Smooth muscle cell (in vitro differentiated cells): ENCODE measurements around the gene SHE. TPM values are rescaled to one million over a fixed set of nuclear protein-coding genes. Genes with fewer than 3 reads are reported as not detected.

ENCODE experiments used
- DNase-seq: peaks from one replicate; lab custom pipeline; 2025; ENCODE audit not compliant: unreplicated experiment; lab: John Stamatoyannopoulos, UW
- H2AFZ ChIP-seq: fragments of 200-600 bp; sonication (generic); 2 replicates; pipeline ENCODE4 v1.6.0; 2016; ENCODE audit warnings: antibody characterized with exemption, low read depth, mild to moderate bottlenecking
- H3F3A ChIP-seq: fragments of 200-600 bp; sonication (generic); 2 replicates; pipeline ENCODE4 v1.6.0; 2017; ENCODE audit warnings: antibody characterized with exemption, low read depth
- H3K27ac ChIP-seq: fragments of 200-600 bp; sonication (generic); 2 replicates; pipeline ENCODE4 v1.5.1; 2016; ENCODE audit warnings: low read depth, mild to moderate bottlenecking
- H3K27me3 ChIP-seq: fragments of 200-600 bp; sonication (generic); 2 replicates; pipeline ENCODE4 v1.6.1; 2016; ENCODE audit warnings: low read depth, mild to moderate bottlenecking
- H3K36me3 ChIP-seq: fragments of 200-600 bp; sonication (generic); 2 replicates; pipeline ENCODE4 v1.5.1; 2016; ENCODE audit warnings: low read depth
- H3K4me1 ChIP-seq: fragments of 200-600 bp; sonication (generic); 2 replicates; pipeline ENCODE4 v1.5.1; 2016; ENCODE audit warnings: low read depth
- H3K4me2 ChIP-seq: fragments of 200-600 bp; sonication (generic); 2 replicates; pipeline ENCODE4 v1.6.0; 2016; ENCODE audit warnings: mild to moderate bottlenecking
- H3K4me3 ChIP-seq: fragments of 200-600 bp; sonication (generic); 2 replicates; pipeline ENCODE4 v1.5.1; 2016; ENCODE audit warnings: mild to moderate bottlenecking
- H3K79me2 ChIP-seq: fragments of 200-600 bp; sonication (generic); 2 replicates; pipeline ENCODE4 v1.6.0; 2016; ENCODE audit warnings: low read depth, mild to moderate bottlenecking
- H3K9ac ChIP-seq: fragments of 200-600 bp; sonication (generic); 2 replicates; pipeline ENCODE4 v1.6.0; 2016; ENCODE audit warnings: low read depth
- H3K9me3 ChIP-seq: fragments of 200-600 bp; sonication (generic); replicated peaks from 2 replicates; pipeline ENCODE4 v1.5.1; 2016; ENCODE audit warnings: low read depth
- H4K20me1 ChIP-seq: fragments of 200-600 bp; sonication (generic); 2 replicates; pipeline ENCODE4 v1.6.0; 2016; ENCODE audit warnings: low read depth
- WGBS: methylation state at CpG from one replicate; pipeline ENCODE4 v1.1.7; 2016; ENCODE audit warnings: low lambda C conversion rate; 5-methylcytosine and 5-hydroxymethylcytosine counted together
- polyA plus RNA-seq: library from polyadenylated mRNA; unstranded; fragments of >200 nt; fragmentation: Nextera tagmentation; extraction: Ambion mirVana; gene quantifications from 2 replicates; pipeline ENCODE4 v1.2.1, GENCODE V29; 2016
- total RNA-seq: library from RNA; depleted of rRNA; stranded (reverse); fragments of >200 nt; gene quantifications from 2 replicates; pipeline ENCODE4 v1.2.3, GENCODE V29; 2014
- TF ChIP-seq, protein P1 (sequence below): fragments of 200-600 bp; sonication (generic); IDR thresholded peaks from 2 replicates; pipeline ENCODE4 v1.5.1; 2017; ENCODE audit warnings: borderline replicate concordance, mild to moderate bottlenecking, antibody characterized with exemption; ENCODE audit not compliant: insufficient read depth, poor library complexity, severe bottlenecking

The SHE gene
- total and polyA plus RNA-seq, 2 experiments from 2014 or later, result 0.39 to 0.45 TPM

DNA sequence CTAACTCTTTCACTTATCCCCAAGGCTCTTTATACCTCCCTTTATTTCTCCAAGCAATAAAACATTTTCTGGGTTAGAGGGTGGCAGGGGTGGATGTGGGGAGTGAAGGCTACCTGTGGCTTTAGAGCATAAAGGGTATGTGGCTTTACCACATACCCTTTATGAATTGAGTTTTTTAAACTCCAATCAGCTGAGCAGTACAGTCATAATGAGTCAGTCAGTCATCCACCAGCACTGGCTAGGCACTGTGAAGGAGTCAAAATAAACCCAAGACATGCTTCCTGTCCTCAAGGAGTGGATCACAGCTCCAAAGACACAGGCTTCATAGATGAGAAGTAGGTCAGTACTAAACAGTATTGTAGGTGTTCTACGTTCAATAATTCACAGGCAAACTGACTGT, 2.8 kb downstream of the SHE start:
- Histone ChIP-seq H3K36me3 (no peaks in the 10 kb centered on the region), H3K27me3 (peaks cover 60% of the 10 kb centered on the region), H3K27ac (no peak overlapping the region), H3K4me1 (peaks cover 8% of the 10 kb centered on the region), H3K4me3 (no peak overlapping the region), H3K9me3 (no peaks in the 10 kb centered on the region), H4K20me1 (no peaks in the 10 kb centered on the region), H3F3A (peaks cover 6% of the 10 kb centered on the region), H3K4me2 (no peak overlapping the region), H2AFZ (no peak overlapping the region), H3K9ac (no peak overlapping the region), H3K79me2 (no peaks in the 10 kb centered on the region)
- no peak for DNase-seq
- TF ChIP-seq, protein P1, sequence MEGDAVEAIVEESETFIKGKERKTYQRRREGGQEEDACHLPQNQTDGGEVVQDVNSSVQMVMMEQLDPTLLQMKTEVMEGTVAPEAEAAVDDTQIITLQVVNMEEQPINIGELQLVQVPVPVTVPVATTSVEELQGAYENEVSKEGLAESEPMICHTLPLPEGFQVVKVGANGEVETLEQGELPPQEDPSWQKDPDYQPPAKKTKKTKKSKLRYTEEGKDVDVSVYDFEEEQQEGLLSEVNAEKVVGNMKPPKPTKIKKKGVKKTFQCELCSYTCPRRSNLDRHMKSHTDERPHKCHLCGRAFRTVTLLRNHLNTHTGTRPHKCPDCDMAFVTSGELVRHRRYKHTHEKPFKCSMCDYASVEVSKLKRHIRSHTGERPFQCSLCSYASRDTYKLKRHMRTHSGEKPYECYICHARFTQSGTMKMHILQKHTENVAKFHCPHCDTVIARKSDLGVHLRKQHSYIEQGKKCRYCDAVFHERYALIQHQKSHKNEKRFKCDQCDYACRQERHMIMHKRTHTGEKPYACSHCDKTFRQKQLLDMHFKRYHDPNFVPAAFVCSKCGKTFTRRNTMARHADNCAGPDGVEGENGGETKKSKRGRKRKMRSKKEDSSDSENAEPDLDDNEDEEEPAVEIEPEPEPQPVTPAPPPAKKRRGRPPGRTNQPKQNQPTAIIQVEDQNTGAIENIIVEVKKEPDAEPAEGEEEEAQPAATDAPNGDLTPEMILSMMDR, result no peak
- 93% methylated on average over 1 of the region's 1 CpG for WGBS

GRCh38 chr1:154497026-154497806, 5.0 kb downstream of the SHE start:
- no peak for DNase-seq
- peak overlapping the region; percentile 30 for H3K4me2 ChIP-seq
- 48% methylated on average over 5 of the region's 5 CpGs for WGBS
- H3K27me3 ChIP-seq, result peaks cover 37% of the 10 kb centered on the region
- TF ChIP-seq, protein P1, result no peak
- no peaks in the 10 kb centered on the region for H3K36me3 ChIP-seq
- H3F3A ChIP-seq, result peaks cover 6% of the 10 kb centered on the region
- H3K4me1 ChIP-seq, result peaks cover 15% of the 10 kb centered on the region
- no peak overlapping the region for H3K4me3 ChIP-seq
- H3K9ac ChIP-seq, result no peak overlapping the region
- H3K79me2 ChIP-seq, result no peaks in the 10 kb centered on the region
- peak overlapping the region; percentile 76 for H2AFZ ChIP-seq
- no peaks in the 10 kb centered on the region for H3K9me3 ChIP-seq
- H4K20me1 ChIP-seq, result no peaks in the 10 kb centered on the region
- no peak overlapping the region for H3K27ac ChIP-seq

GRCh38 chr1:154496383-154496782, 5.8 kb downstream of the SHE start:
- no peak overlapping the region for H3K4me2 ChIP-seq
- H3K4me1 ChIP-seq, result peaks cover 12% of the 10 kb centered on the region
- WGBS, result 59% methylated on average over 5 of the region's 5 CpGs
- peaks cover 29% of the 10 kb centered on the region for H3K27me3 ChIP-seq
- no peak overlapping the region for H2AFZ ChIP-seq
- H3K36me3 ChIP-seq, result no peaks in the 10 kb centered on the region
- no peak for DNase-seq
- H3K79me2 ChIP-seq, result no peaks in the 10 kb centered on the region
- H3K4me3 ChIP-seq, result no peak overlapping the region
- peaks cover 6% of the 10 kb centered on the region for H3F3A ChIP-seq
- TF ChIP-seq, protein P1, result no peak
- H3K9ac ChIP-seq, result no peak overlapping the region
- H4K20me1 ChIP-seq, result no peaks in the 10 kb centered on the region
- no peak overlapping the region for H3K27ac ChIP-seq
- H3K9me3 ChIP-seq, result no peaks in the 10 kb centered on the region
